PC-3 (cell line): ENCODE measurements around the gene TMUB2.

Experiments used
- CTCF ChIP-seq: fragments of 300-600 bp; sonication (generic); conservative IDR thresholded peaks from 2 replicates; pipeline ENCODE4 v1.5.1; 2017; ENCODE audit warnings: antibody characterized with exemption, low read depth, mild to moderate bottlenecking, low read length
- EZH2 ChIP-seq: fragments of 300-600 bp; sonication (generic); IDR thresholded peaks from one replicate; pipeline ENCODE4 v1.6.1; 2017; ENCODE audit warnings: antibody characterized with exemption, mild to moderate bottlenecking, low read length; ENCODE audit not compliant: unreplicated experiment
- EZH2phosphoT487 ChIP-seq: fragments of 300-600 bp; sonication (generic); IDR thresholded peaks from 2 replicates; pipeline ENCODE4 v1.6.1; 2018; ENCODE audit warnings: mild to moderate bottlenecking, antibody characterized with exemption, low read length, borderline replicate concordance

GRCh38 chr17:44221862-44222111 lies 35.0 kb downstream of the TMUB2 start:
- TF ChIP-seq CTCF = no peak
- no peak for TF ChIP-seq EZH2
- TF ChIP-seq EZH2phosphoT487 = no peak
